ENCODE measurements around the gene B3GNT3. TPM values are rescaled to one million over a fixed set of nuclear protein-coding genes. Genes with fewer than 3 reads are reported as not detected.
A peak's percentile ranks its signal among the peaks of the same experiment; 100 is the strongest.

B3GNT3 gene
- total and polyA plus RNA-seq, 2 of the 13 experiments (the other 11 are each of a cell fraction or from before 2014, with no cell fraction given) = 0.86 to 4.0 TPM

- no peak for TF ChIP-seq ZBTB44 (CRISPR knock-in tag; IDR thresholded peaks at IDR 0.05)
- no peak for TF ChIP-seq ZBTB49 (CRISPR knock-in tag; IDR thresholded peaks at IDR 0.05; ENCODE audit: borderline replicate concordance)
- no peak for TF ChIP-seq YEATS4 (CRISPR knock-in tag; IDR thresholded peaks at IDR 0.05; ENCODE audit: borderline replicate concordance)
- TF ChIP-seq ZBTB38 (CRISPR knock-in tag; IDR thresholded peaks at IDR 0.05) = 0 out of 2 replicates have a peak, but pooled peaks have one; percentile 15
- TF ChIP-seq ISX (CRISPR knock-in tag; conservative IDR thresholded peaks at IDR 0.05) = no peak
- TF ChIP-seq RBFOX2 (IDR thresholded peaks at IDR 0.05; ENCODE audit: low read depth, low read length) = peak; percentile 32; the same call in 1 of the 2 replicates
- TF ChIP-seq POLR2AphosphoS2 (IDR thresholded peaks at IDR 0.05; ENCODE audit: low read depth, low read length) = no peak
- no peak for TF ChIP-seq LCORL (IDR thresholded peaks at IDR 0.05)
- no peak for TF ChIP-seq LCORL (CRISPR knock-in tag; IDR thresholded peaks at IDR 0.05)
Measured at GRCh38 chr19:17830567-17831418, 35.9 kb downstream of the B3GNT3 start (continued).

Data from HepG2 (cell line).